ENCODE data around the gene GPRC5D. TPM values are rescaled to one million over a fixed set of nuclear protein-coding genes. Genes with fewer than 3 reads are reported as not detected.

GPRC5D gene
- total and polyA plus RNA-seq, 3 donors from 2014 or later = 0.68 to 5.5 (median 4.0) TPM

GRCh38 chr12:12924169-12924568, 27.8 kb downstream of the GPRC5D start:
- DNase-seq = no peak
- no peak overlapping the region for H3K27ac ChIP-seq
- no peak for TF ChIP-seq CTCF (IDR thresholded peaks at IDR 0.05)
- no peak for TF ChIP-seq POLR2A (IDR thresholded peaks at IDR 0.05)
- H3K9me3 ChIP-seq = no peaks in the 10 kb centered on the region
- H3K4me1 ChIP-seq = no peaks in the 10 kb centered on the region
- H3K36me3 ChIP-seq (ENCODE audit: low read depth, missing control alignments) = no peaks in the 10 kb centered on the region
- intact Hi-C loops (cut with DNase I; ENCODE audit: low total_unique reads) = no loop called here
- H3K27me3 ChIP-seq = no peaks in the 10 kb centered on the region
- H3K4me3 ChIP-seq = no peak overlapping the region
- 57 to 71% methylated on average over 4 of the region's 4 CpGs for WGBS, 2 donors

GRCh38 chr12:12922978-12923377, 29.0 kb downstream of the GPRC5D start:
- no peak for DNase-seq
- intact Hi-C loops (cut with DNase I; ENCODE audit: low total_unique reads) = no loop called here
- whole genome bisulfite sequencing, 2 donors = 75 to 87% methylated on average over 7 of the region's 7 CpGs

GRCh38 chr12:12922191-12922616, 29.8 kb downstream of the GPRC5D start:
- DNase-seq = no peak
- Histone ChIP-seq H3K9me3 (no peaks in the 10 kb centered on the region), H3K4me3 (no peak overlapping the region), H3K4me1 (no peaks in the 10 kb centered on the region), H3K36me3 (ENCODE audit: low read depth, missing control alignments) (no peaks in the 10 kb centered on the region), H3K27ac (no peak overlapping the region), H3K27me3 (no peaks in the 10 kb centered on the region)
- TF ChIP-seq POLR2A (IDR thresholded peaks at IDR 0.05) = no peak
- TF ChIP-seq CTCF (IDR thresholded peaks at IDR 0.05) = no peak
- intact Hi-C loops (cut with DNase I; ENCODE audit: low total_unique reads) = no loop called here
- 48 to 55% methylated on average over 6 of the region's 6 CpGs for WGBS, 2 donors

More at GRCh38 chr12:12922978-12923377, 29.0 kb downstream of the GPRC5D start:
- Histone ChIP-seq H3K36me3 (ENCODE audit: low read depth, missing control alignments) (no peaks in the 10 kb centered on the region), H3K9me3 (no peaks in the 10 kb centered on the region), H3K4me3 (no peak overlapping the region), H3K4me1 (no peaks in the 10 kb centered on the region), H3K27ac (no peak overlapping the region), H3K27me3 (no peaks in the 10 kb centered on the region)
- TF ChIP-seq POLR2A (IDR thresholded peaks at IDR 0.05) (no peak), CTCF (IDR thresholded peaks at IDR 0.05) (no peak)

- no peak overlapping the region for H3K4me3 ChIP-seq
- H3K36me3 ChIP-seq (ENCODE audit: low read depth, missing control alignments) = no peaks in the 10 kb centered on the region
- no peak for DNase-seq
- no peaks in the 10 kb centered on the region for H3K4me1 ChIP-seq
- intact Hi-C loops (cut with DNase I; ENCODE audit: low total_unique reads) = loop anchor here (10.0 kb wide), 3 partner anchors 65 to 285 kb away; no protein-coding TSS in a partner anchor
- no peak overlapping the region for H3K27ac ChIP-seq
- WGBS, 2 donors = 80 to 83% methylated on average over 5 of the region's 5 CpGs
- no peaks in the 10 kb centered on the region for H3K27me3 ChIP-seq
- no peak for TF ChIP-seq POLR2A (IDR thresholded peaks at IDR 0.05)
- TF ChIP-seq CTCF (IDR thresholded peaks at IDR 0.05) = no peak
- H3K9me3 ChIP-seq = no peaks in the 10 kb centered on the region
Observed at GRCh38 chr12:12919666-12920435, 32.1 kb downstream of the GPRC5D start.

Data from testis (tissue), 3 donors.